IPS DF 4.7 (cell line): Measurements from ENCODE around the gene DEFB132.

Source experiments
- DNase-seq: peaks from one replicate; pipeline ENCODE4 v3.0.0-alpha.2; 2013; ENCODE audit warnings: low spot score; ENCODE audit errors: extremely low read depth

DEFB132 gene

GRCh38 chr20:297098-297924 is 39.8 kb downstream of the DEFB132 start, which contains the start of gene ZCCHC3:
TSS of gene ZCCHC3 (plus strand) at chr20:297570. CDS start at chr20:297587, 17 bp downstream.
- peak; percentile 71 for DNase-seq

- DNase-seq: no peak
These were observed 40.6 kb downstream of the DEFB132 start for GRCh38 chr20:297925-298775.

GRCh38 chr20:298776-299391 is 41.4 kb downstream of the DEFB132 start:
- DNase-seq: no peak

- no peak for DNase-seq
These were observed 42.9 kb downstream of the DEFB132 start for GRCh38 chr20:300345-300990.

DNA sequence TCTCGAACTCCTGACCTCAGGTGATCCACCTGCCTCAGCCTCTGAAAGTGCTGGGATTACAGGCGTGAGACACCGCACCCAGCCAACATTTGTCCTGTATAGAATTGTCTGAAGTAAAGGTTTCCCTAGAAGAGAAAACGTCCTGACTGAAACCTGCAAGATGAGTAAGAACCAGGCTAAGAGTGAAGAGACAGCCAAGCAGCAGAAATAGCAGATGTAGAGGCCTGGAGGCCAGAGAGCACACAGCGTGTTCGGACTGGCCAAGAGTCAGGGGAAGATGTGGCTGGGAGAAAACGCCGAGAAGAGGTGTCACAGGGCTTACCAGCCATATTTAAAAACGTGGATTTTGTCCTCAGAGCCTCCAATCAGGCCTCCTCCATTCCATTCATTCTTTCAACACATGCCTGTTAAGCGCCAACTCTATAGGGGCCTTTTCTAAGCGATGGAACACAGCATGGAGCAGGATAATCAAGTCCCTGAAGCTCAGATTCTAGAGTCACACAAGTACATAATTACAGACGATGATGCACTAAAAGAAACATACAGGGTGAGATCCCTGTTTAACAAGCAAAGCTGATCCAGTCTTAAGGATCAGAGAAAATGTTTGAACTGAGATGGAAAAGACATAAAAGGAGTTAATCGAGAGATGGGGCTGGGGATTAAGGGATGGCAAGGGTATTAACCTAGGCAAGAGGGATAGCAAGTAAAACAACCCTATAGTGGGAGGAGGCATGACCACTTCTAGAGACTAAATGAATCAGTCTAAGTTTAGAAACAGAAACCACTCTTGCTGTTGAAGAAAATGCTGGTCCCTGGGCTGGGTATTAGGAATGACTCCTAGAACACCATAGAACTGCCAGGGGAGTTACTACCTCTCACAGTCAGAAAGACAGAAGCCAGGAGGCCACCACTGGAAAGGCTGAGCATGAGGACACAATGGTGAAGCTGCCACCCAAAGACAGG is 44.6 kb downstream of the DEFB132 start:
- DNase-seq: no peak

GRCh38 chr20:305745-306144 is 48.2 kb downstream of the DEFB132 start:
- no peak for DNase-seq

- no peak for DNase-seq
These were observed 51.0 kb downstream of the DEFB132 start for GRCh38 chr20:308427-309038.

- DNase-seq: no peak
These were observed 51.8 kb downstream of the DEFB132 start for GRCh38 chr20:309306-309840.

DNA sequence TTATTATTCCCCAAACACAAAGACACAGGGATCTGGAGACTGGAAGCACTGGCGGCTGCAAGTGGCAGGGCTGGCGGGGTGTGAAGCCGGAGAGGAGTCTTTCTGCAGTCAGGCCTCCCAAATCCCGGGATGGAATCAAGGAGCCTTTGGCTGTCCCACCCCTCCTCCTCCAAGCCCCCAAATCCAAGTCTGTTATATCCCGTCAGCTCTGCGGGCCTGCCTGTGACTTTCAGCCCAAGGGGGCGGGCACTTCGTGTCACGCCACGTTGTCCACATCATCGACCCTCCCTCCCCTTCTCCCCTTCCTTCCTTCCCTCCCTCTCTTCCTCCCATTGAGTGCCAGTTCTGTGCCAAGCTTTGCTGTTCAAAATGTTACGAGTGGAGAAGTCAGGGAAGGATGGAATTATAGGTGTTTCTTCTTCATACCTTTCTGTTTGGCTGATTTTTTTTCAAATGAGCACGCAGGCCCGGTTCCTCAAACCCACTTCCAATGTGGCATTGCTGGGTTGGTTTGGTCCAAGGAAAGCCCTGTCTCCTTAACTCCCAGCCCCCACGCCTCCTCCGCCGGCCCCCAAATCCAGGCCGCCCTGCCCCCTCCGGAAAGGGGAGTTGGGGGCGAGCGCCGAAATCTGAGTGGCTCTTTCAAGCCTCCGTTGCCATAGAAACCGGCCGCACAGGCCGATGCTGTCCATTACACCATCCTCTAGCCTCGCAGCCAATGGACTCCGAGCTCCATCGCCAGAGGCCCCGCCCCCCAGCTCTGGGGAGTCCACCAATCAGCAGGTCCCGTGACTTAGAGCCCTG is 52.5 kb downstream of the DEFB132 start:
- no peak for DNase-seq

- DNase-seq: no peak
These were observed 53.1 kb downstream of the DEFB132 start for GRCh38 chr20:310645-311044.
